ENCODE measurements around the gene SLC4A3.

SLC4A3 gene

GRCh38 chr2:219634171-219634940 lies 6.9 kb downstream of the SLC4A3 start:
- DNase-seq, result no peak

- DNase-seq, result no peak
These were observed 7.7 kb downstream of the SLC4A3 start for GRCh38 chr2:219634951-219635751.

- no peak for DNase-seq
These were observed 8.9 kb downstream of the SLC4A3 start for GRCh38 chr2:219636144-219636915.

GRCh38 chr2:219636941-219637841 lies 9.8 kb downstream of the SLC4A3 start:
- DNase-seq, result no peak

- DNase-seq, result no peak
These were observed 10.4 kb downstream of the SLC4A3 start for GRCh38 chr2:219637842-219638185.

GRCh38 chr2:219638217-219638947 lies 11.0 kb downstream of the SLC4A3 start:
- no peak for DNase-seq

- DNase-seq, result no peak
These were observed 11.7 kb downstream of the SLC4A3 start for GRCh38 chr2:219638948-219639755.

- DNase-seq, result no peak
These were observed 14.1 kb downstream of the SLC4A3 start for GRCh38 chr2:219641390-219642068.

- DNase-seq, result no peak
These were observed 14.6 kb downstream of the SLC4A3 start for GRCh38 chr2:219642069-219642454.

- DNase-seq, result peak; percentile 81 to 90
These were observed 15.1 kb downstream of the SLC4A3 start for GRCh38 chr2:219642465-219643083.

GRCh38 chr2:219643084-219643473 lies 15.6 kb downstream of the SLC4A3 start:
- no peak for DNase-seq

GRCh38 chr2:219643788-219644398 lies 16.5 kb downstream of the SLC4A3 start:
- no peak for DNase-seq

- DNase-seq, result peak; percentile 88 to 95
These were observed 17.5 kb downstream of the SLC4A3 start for GRCh38 chr2:219644801-219645480.

GRCh38 chr2:219645631-219646527 lies 18.4 kb downstream of the SLC4A3 start:
- DNase-seq, result peak in 1 of 2 experiments; percentile 11

- no peak for DNase-seq
These were observed 20.7 kb downstream of the SLC4A3 start for GRCh38 chr2:219648176-219648575.

- no peak for DNase-seq
These were observed 21.5 kb downstream of the SLC4A3 start for GRCh38 chr2:219648963-219649362.

- DNase-seq, result no peak
These were observed 23.2 kb downstream of the SLC4A3 start for GRCh38 chr2:219650426-219651248.

Data from NCI-H524 (cell line).